Naive B cell (primary cell): ENCODE measurements around the gene CHD8. TPM values are rescaled to one million over a fixed set of nuclear protein-coding genes. Genes with fewer than 3 reads are reported as not detected.
"Not testable (repeated sequence)": the region's sequence is repeated elsewhere in the genome, so short reads cannot be mapped to it uniquely, and the experiment has no call there.

Experiments used
- ATAC-seq, 2 donors: fragments of 150-1000 bp; cut with Tn5 transposase; 2 replicates each; pipeline ENCODE4 v1.10.0; 2021; ENCODE audit warnings: low read depth in 2 of 2, mild to moderate bottlenecking in 2 of 2, moderate library complexity in 2 of 2
- DNase-seq: peaks from one replicate; pipeline ENCODE4 v3.0.0; 2022
- H3K27ac Mint-ChIP-seq, 6 donors: one replicate each; pipeline ENCODE4 v1.8.0; 2020 to 2022; ENCODE audit warnings: mild to moderate bottlenecking in 6 of 6, mixed read lengths in 6 of 6, moderate library complexity in 5 of 6, inconsistent platforms in 2 of 6
- H3K27me3 Mint-ChIP-seq, 3 donors: one replicate each; pipeline ENCODE4 v1.8.0; 2021 to 2022; ENCODE audit warnings: mixed read lengths in 3 of 3, mild to moderate bottlenecking in 1 of 3
- H3K36me3 Mint-ChIP-seq, 2 donors: one replicate each; pipeline ENCODE4 v1.8.0; 2020 to 2022; ENCODE audit warnings: mixed read lengths in 2 of 2, inconsistent platforms in 1 of 2, mild to moderate bottlenecking in 1 of 2
- H3K4me1 Mint-ChIP-seq, 3 donors: one replicate each; pipeline ENCODE4 v1.8.0; 2020 to 2022; ENCODE audit warnings: mixed read lengths in 3 of 3, inconsistent platforms in 1 of 3, mild to moderate bottlenecking in 1 of 3, moderate library complexity in 1 of 3
- H3K4me3 Mint-ChIP-seq, 8 donors: one replicate each; pipeline ENCODE4 v1.8.0; 2020 to 2022; ENCODE audit warnings: mild to moderate bottlenecking in 8 of 8, mixed read lengths in 8 of 8, moderate library complexity in 8 of 8, inconsistent platforms in 2 of 8
- H3K9me3 Mint-ChIP-seq, 7 donors: one replicate each; pipeline ENCODE4 v1.8.0; 2020 to 2022; ENCODE audit warnings: mixed read lengths in 7 of 7, mild to moderate bottlenecking in 5 of 7, inconsistent platforms in 2 of 7, moderate library complexity in 1 of 7
- polyA plus RNA-seq, 6 donors: library from polyadenylated mRNA; unstranded; fragments of 300-500 nt; fragmentation: Illumina TruSeq; gene quantifications; one replicate each; pipeline ENCODE4 v1.2.3, GENCODE V29; 2021; ENCODE audit warnings: low read depth in 6 of 6

Gene CHD8
- polyA plus RNA-seq, 6 donors from 2014 or later: 15.0 to 57.3 (median 33.3) TPM

DNA sequence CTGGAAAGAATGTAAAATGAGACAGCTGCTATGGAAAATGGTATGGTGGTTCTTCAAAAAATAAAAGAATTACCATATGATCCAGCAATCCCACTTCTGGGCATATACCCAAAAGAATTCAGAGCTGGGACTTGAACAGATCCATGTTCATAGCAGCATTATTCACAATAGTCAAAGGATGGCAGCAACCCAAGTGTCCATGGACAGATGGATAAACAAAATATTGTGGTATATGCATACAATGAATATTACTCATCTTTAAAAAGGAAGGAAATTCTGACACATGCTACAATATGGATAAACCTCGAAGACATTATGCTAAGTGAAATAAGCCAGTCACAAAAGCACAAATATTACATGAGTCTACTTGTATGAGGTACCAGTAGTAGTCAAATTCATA, 11.7 kb upstream of the CHD8 start:
- no peak for ATAC-seq
- no peak overlapping the region for H3K27ac Mint-ChIP-seq
- no peaks in the 10 kb centered on the region for H3K9me3 Mint-ChIP-seq
- H3K36me3 Mint-ChIP-seq: peaks cover 6 to 25% of the 10 kb centered on the region in 2 donors
- no peaks in the 10 kb centered on the region for H3K27me3 Mint-ChIP-seq
- DNase-seq: no peak
- peaks cover under 1 to 4% (median under 1%) of the 10 kb centered on the region in 3 donors for H3K4me1 Mint-ChIP-seq
- no peak overlapping the region for H3K4me3 Mint-ChIP-seq

DNA sequence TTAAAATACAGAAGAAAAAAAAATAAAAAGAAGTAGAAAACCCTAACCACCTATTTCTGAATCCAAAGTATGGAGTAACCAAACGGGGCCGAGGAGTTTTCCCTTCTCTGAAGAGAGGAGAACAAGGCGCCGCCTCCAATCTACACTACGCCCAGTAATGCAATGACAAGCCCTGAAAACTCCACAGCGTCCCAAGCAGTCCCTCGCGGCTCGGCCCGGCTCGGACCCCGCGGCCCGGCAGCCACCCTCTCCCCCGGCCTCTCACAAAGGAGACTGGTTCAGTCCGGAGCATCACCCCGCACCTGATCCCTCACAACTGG, 371 bp downstream of the CHD8 start:
- H3K36me3 Mint-ChIP-seq: peaks cover 0 to 12% of the 10 kb centered on the region in 2 donors
- peak overlapping the region; percentile 91 to 99 (median 98) for H3K4me3 Mint-ChIP-seq
- no peaks in the 10 kb centered on the region for H3K9me3 Mint-ChIP-seq
- ATAC-seq (peak; percentile 7), DNase-seq (no peak)
- peak overlapping the region; percentile 85 to 99 (median 98) for H3K27ac Mint-ChIP-seq
- H3K27me3 Mint-ChIP-seq: no peaks in the 10 kb centered on the region
- H3K4me1 Mint-ChIP-seq: peaks cover 35 to 37% (median 36%) of the 10 kb centered on the region in 3 donors

DNA sequence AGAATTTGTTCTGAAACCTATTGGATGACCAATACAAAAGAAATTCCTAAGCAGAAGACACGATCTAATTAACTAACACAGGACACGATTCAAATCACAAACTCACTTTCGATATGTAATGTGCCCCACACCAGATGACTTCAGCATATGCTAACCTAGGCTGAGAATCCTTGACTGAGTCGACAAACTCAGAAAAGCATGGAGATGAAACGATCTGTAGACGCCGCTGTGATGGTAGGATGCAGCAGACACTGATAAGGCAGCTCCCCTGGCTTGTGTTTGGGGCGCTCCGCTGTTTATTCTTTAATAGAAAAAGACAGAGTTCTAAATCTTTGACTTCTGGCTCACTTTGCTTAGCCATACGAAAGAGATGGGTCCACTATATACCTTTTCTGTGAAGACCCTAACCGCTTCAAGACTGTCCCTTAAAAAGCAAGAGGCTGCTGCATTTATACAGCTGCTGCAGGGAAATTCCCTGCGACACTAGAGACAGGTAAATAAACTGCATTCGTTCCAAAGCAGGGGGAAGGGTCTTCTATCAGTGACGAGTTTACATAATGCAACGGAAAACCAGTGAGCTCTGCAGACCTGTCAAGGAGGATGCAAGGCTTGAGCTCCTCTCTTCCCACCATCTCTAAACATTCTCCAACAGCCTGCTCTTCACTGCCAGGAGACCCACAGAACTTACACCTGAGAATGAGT, 929 bp downstream of the CHD8 start:
- DNase-seq: no peak

GRCh38 chr14:21449899-21450216, 6.1 kb downstream of the CHD8 start:
- no peak for ATAC-seq
- DNase-seq: no peak
- Mint-ChIP-seq H3K9me3 (no peaks in the 10 kb centered on the region), H3K27ac (peak overlapping the region in 1 of 6 donors; percentile 50), H3K4me3 (no peak overlapping the region), H3K36me3 (peaks cover 0 to 6% of the 10 kb centered on the region in 2 donors), H3K27me3 (no peaks in the 10 kb centered on the region), H3K4me1 (peaks cover 36 to 46% (median 38%) of the 10 kb centered on the region in 3 donors)

More for the DNA sequence above, 929 bp downstream of the CHD8 start:
- peaks cover 39 to 42% (median 41%) of the 10 kb centered on the region in 3 donors for H3K4me1 Mint-ChIP-seq
- H3K4me3 Mint-ChIP-seq: peak overlapping the region; percentile 91 to 99 (median 98)
- H3K36me3 Mint-ChIP-seq: peaks cover 0 to 10% of the 10 kb centered on the region in 2 donors
- ATAC-seq: no peak
- H3K27me3 Mint-ChIP-seq: no peaks in the 10 kb centered on the region
- no peaks in the 10 kb centered on the region for H3K9me3 Mint-ChIP-seq
- peak overlapping the region in 5 of 6 donors; percentile 85 to 99 (median 99) for H3K27ac Mint-ChIP-seq

DNA sequence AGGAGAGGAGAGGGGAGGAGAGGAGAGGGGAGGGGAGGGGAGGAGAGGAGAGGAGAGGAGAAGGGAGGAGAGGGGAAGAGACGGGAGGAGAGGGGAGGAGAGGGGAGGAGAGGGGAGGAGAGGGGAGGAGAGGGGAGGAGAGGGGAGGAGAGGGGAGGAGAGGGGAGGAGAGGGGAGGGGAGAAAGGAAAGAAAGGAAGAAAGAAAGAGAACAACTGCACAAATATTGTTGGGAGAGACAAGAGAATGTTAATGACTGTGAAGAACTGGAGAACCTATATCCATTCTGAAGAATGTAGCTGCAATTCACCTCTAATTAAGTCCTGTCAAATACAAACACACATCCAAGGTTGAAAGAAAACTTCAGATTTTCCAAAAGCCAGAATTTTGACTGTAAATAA, 13.3 kb downstream of the CHD8 start:
- not testable (repeated sequence) for H3K27me3 Mint-ChIP-seq, ATAC-seq, H3K36me3 Mint-ChIP-seq, DNase-seq, H3K9me3 Mint-ChIP-seq, H3K4me3 Mint-ChIP-seq
- Mint-ChIP-seq H3K27ac (peak overlapping the region in 1 of 6 donors; percentile 91), H3K4me1 (peaks cover 38 to 43% (median 40%) of the 10 kb centered on the region in 3 donors)

- peaks cover 40 to 56% (median 47%) of the 10 kb centered on the region in 3 donors for H3K4me1 Mint-ChIP-seq
- peak overlapping the region in 1 of 8 donors; percentile 18 for H3K4me3 Mint-ChIP-seq
Measured at GRCh38 chr14:21440859-21441258, 15.1 kb downstream of the CHD8 start.

DNA sequence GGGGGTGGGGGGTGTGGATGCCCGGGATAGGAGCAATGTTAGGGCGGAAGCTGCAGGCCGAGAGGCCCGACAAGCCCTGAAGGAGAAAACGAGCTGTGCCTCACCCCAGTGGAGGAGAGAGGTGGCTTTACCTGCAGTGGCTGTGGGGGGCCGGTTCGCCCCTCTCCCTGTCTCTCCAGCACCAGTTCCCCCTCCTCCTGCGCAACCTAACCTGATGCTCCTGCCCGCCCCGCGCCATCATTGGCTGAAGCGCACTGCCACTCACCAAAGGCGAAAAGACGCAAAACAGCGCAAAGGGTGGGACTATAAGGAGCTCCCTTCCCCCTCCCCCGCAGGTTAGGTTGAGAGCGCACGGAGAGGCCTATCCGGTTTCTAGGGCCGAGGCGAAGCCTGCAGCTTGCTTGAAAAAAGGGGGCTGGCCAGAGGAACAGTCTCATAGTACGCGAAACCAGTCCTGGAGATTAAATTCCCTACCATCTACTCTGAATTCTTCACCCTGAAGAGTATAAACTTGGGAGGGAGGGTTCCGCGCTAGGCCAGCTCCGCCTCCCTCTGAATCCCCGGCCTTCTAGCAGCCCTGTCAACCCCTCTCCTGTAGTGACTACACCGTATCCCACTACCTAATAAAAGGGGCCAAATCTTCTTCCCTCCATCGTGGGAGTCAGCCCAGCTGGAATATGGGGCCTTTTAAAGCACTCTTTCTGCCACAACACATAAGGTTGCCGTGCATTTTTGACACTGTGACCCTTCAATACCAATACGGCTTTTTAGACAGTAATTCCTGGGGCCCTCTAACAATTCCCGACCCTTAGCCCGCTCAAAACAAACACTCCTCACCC, 18.6 kb downstream of the CHD8 start:
- H3K36me3 Mint-ChIP-seq: no peaks in the 10 kb centered on the region
- no peaks in the 10 kb centered on the region for H3K9me3 Mint-ChIP-seq
- peak overlapping the region; percentile 86 to 98 (median 96) for H3K4me3 Mint-ChIP-seq
- no peaks in the 10 kb centered on the region for H3K27me3 Mint-ChIP-seq
- peaks cover 48 to 73% (median 61%) of the 10 kb centered on the region in 3 donors for H3K4me1 Mint-ChIP-seq
- H3K27ac Mint-ChIP-seq: peak overlapping the region; percentile 93 to 98 (median 98)
- DNase-seq: peak; percentile 99
- peak; percentile 97 to 98 for ATAC-seq

More at GRCh38 chr14:21440859-21441258, 15.1 kb downstream of the CHD8 start:
- H3K27ac Mint-ChIP-seq: peak overlapping the region in 1 of 6 donors; percentile 93
- no peaks in the 10 kb centered on the region for H3K36me3 Mint-ChIP-seq
- DNase-seq (no peak), ATAC-seq (no peak)
- no peaks in the 10 kb centered on the region for H3K9me3 Mint-ChIP-seq
- no peaks in the 10 kb centered on the region for H3K27me3 Mint-ChIP-seq

GRCh38 chr14:21436567-21437062, 19.3 kb downstream of the CHD8 start:
- peaks cover 44 to 73% (median 59%) of the 10 kb centered on the region in 3 donors for H3K4me1 Mint-ChIP-seq
- ATAC-seq (peak in 1 of 2 donors; percentile 15), DNase-seq (no peak)
- H3K4me3 Mint-ChIP-seq: peak overlapping the region; percentile 86 to 98 (median 96)
- H3K9me3 Mint-ChIP-seq: no peaks in the 10 kb centered on the region
- H3K27me3 Mint-ChIP-seq: no peaks in the 10 kb centered on the region
- H3K27ac Mint-ChIP-seq: peak overlapping the region; percentile 93 to 98 (median 98)
- no peaks in the 10 kb centered on the region for H3K36me3 Mint-ChIP-seq

DNA sequence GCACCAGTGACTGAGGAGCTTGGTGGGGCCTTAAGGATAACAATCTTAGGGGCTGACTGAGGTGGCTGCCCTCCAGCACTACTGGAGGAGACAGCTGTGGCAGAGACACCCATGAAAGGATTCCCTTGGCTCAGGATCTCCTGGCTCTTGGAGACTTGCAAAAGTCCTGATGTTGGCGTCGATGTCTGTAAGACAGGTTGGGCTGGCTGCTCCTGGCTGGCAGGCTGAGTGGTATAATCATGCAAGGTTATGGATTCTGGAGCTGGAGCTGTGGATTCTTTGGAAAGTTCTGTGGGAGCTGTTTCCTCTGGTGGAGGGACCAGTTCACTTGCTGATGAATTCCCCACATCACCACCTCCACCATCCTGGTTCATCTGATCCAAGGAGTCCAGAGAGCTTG, 24.8 kb downstream of the CHD8 start:
- H3K4me1 Mint-ChIP-seq: peaks cover 31 to 37% (median 31%) of the 10 kb centered on the region in 3 donors
- peaks cover 13 to 17% of the 10 kb centered on the region in 2 donors for H3K36me3 Mint-ChIP-seq

DNA sequence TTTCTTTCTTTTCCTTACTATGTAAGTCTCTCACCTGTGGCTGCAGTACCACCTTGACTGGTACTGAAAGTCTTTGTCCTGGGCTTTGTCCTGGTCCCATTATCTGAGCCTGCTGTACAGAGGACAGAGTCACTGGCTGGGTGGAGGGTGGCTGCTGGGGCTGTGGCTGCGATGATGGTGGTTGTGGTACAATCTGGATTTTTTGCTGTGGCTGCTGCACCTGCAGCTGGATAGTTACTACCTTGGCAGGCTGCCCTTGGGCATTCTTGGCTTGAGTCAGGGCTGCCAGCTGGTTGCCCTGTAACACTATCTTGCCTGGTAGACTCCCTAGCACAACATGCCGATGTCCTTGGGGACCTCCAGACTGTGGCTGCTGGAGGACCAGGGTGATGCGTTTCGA, 27.0 kb downstream of the CHD8 start:
- ATAC-seq (no peak), DNase-seq (no peak)
- Mint-ChIP-seq H3K9me3 (no peaks in the 10 kb centered on the region), H3K27ac (peak overlapping the region in 2 of 6 donors; percentile 69 to 79), H3K4me1 (peaks cover 14 to 20% (median 17%) of the 10 kb centered on the region in 3 donors), H3K27me3 (no peaks in the 10 kb centered on the region), H3K36me3 (peaks cover 16 to 22% of the 10 kb centered on the region in 2 donors), H3K4me3 (no peak overlapping the region)

More for the DNA sequence above, 24.8 kb downstream of the CHD8 start:
- ATAC-seq: no peak
- Mint-ChIP-seq H3K9me3 (no peaks in the 10 kb centered on the region), H3K27ac (no peak overlapping the region), H3K4me3 (no peak overlapping the region), H3K27me3 (no peaks in the 10 kb centered on the region)
- DNase-seq: no peak

DNA sequence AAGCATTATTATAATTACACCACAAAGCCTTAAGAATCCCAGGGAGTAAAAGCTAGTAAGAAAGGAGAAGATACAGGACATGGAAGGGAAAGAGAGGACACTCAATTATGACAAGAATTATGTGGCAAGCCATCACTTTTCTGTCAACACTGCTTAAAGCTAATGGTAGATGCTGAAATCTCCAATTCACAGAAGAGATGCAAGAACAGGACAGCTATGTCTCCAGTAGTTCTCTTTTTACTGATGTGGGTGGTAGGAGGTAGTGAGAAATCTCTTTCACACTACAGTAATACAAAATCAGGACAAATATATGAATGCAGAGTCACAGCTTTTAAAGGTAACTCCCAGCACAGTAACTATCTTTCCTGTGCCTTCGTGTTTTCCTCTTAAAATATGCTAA, 29.2 kb downstream of the CHD8 start:
- Mint-ChIP-seq H3K4me1 (peaks cover 5 to 12% (median 6%) of the 10 kb centered on the region in 3 donors), H3K36me3 (peaks cover 17 to 22% of the 10 kb centered on the region in 2 donors), H3K27me3 (no peaks in the 10 kb centered on the region), H3K4me3 (no peak overlapping the region), H3K27ac (no peak overlapping the region), H3K9me3 (no peaks in the 10 kb centered on the region)
- no peak for DNase-seq
- no peak for ATAC-seq

- no peaks in the 10 kb centered on the region for H3K9me3 Mint-ChIP-seq
- peaks cover 7 to 18% of the 10 kb centered on the region in 2 donors for H3K36me3 Mint-ChIP-seq
- H3K4me1 Mint-ChIP-seq: no peaks in the 10 kb centered on the region
- H3K27me3 Mint-ChIP-seq: no peaks in the 10 kb centered on the region
- no peak for ATAC-seq
- peak overlapping the region in 2 of 6 donors; percentile 41 to 47 for H3K27ac Mint-ChIP-seq
- DNase-seq: no peak
- no peak overlapping the region for H3K4me3 Mint-ChIP-seq
Measured at GRCh38 chr14:21419528-21419927, 36.4 kb downstream of the CHD8 start.

GRCh38 chr14:21415329-21415728, 40.6 kb downstream of the CHD8 start:
- Mint-ChIP-seq H3K27ac (no peak overlapping the region), H3K27me3 (no peaks in the 10 kb centered on the region), H3K9me3 (no peaks in the 10 kb centered on the region), H3K4me3 (no peak overlapping the region), H3K36me3 (peaks cover 21 to 29% of the 10 kb centered on the region in 2 donors), H3K4me1 (no peaks in the 10 kb centered on the region)
- no peak for ATAC-seq
- no peak for DNase-seq
